22Rv1 (cell line): ENCODE data around the gene ZNF581.

Experiments
- ZFX ChIP-seq: fragments of 450-650 bp; IDR thresholded peaks from 2 replicates; pipeline ENCODE4 v1.6.1; 2017; ENCODE audit warnings: antibody characterized with exemption, borderline replicate concordance
- TF ChIP-seq, protein P1 (sequence below): fragments of 450-650 bp; IDR thresholded peaks from 2 replicates; pipeline ENCODE4 v1.5.1; 2017; ENCODE audit warnings: mild to moderate bottlenecking

GRCh38 chr19:55609326-55609725 lies 34.1 kb upstream of the ZNF581 start:
- TF ChIP-seq, protein P1, sequence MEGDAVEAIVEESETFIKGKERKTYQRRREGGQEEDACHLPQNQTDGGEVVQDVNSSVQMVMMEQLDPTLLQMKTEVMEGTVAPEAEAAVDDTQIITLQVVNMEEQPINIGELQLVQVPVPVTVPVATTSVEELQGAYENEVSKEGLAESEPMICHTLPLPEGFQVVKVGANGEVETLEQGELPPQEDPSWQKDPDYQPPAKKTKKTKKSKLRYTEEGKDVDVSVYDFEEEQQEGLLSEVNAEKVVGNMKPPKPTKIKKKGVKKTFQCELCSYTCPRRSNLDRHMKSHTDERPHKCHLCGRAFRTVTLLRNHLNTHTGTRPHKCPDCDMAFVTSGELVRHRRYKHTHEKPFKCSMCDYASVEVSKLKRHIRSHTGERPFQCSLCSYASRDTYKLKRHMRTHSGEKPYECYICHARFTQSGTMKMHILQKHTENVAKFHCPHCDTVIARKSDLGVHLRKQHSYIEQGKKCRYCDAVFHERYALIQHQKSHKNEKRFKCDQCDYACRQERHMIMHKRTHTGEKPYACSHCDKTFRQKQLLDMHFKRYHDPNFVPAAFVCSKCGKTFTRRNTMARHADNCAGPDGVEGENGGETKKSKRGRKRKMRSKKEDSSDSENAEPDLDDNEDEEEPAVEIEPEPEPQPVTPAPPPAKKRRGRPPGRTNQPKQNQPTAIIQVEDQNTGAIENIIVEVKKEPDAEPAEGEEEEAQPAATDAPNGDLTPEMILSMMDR: no peak
- no peak for TF ChIP-seq ZFX
